H9 (cell line): ENCODE results near the gene MTMR12. TPM values are rescaled to one million over a fixed set of nuclear protein-coding genes. Genes with fewer than 3 reads are reported as not detected.
A peak's percentile ranks its signal among the peaks of the same experiment; 100 is the strongest.
"Not testable (repeated sequence)": the region's sequence is repeated elsewhere in the genome, so short reads cannot be mapped to it uniquely, and the experiment has no call there.

Experiments
- DNase-seq: peaks from one replicate; pipeline ENCODE4 v3.0.0-alpha.2; 2017
- H2AFZ ChIP-seq: one replicate; pipeline ENCODE4 v1.6.1; 2013; ENCODE audit warnings: mild to moderate bottlenecking, low read length, control low read depth, moderate library complexity
- H2AK5ac ChIP-seq: 2 replicates; pipeline ENCODE4 v1.6.1; 2013; ENCODE audit warnings: low read length, control low read depth, mixed read lengths; ENCODE audit not compliant: insufficient read length
- H2BK120ac ChIP-seq: one replicate; pipeline ENCODE4 v1.6.1; 2013; ENCODE audit warnings: low read depth, mild to moderate bottlenecking, low read length, control low read depth, inconsistent platforms; ENCODE audit not compliant: poor library complexity, severe bottlenecking
- H2BK12ac ChIP-seq: 2 replicates; pipeline ENCODE4 v1.6.1; 2013; ENCODE audit warnings: low read length, control low read depth, mixed read lengths, low read depth; ENCODE audit not compliant: insufficient read length
- H2BK15ac ChIP-seq: 2 replicates; pipeline ENCODE4 v1.6.1; 2013; ENCODE audit warnings: low read depth, low read length, control low read depth
- H2BK20ac ChIP-seq: one replicate; pipeline ENCODE4 v1.6.1; 2013; ENCODE audit warnings: low read depth, mild to moderate bottlenecking, low read length, control low read depth, inconsistent platforms; ENCODE audit not compliant: poor library complexity, severe bottlenecking
- H2BK5ac ChIP-seq: 2 replicates; pipeline ENCODE4 v1.6.1; 2013; ENCODE audit warnings: low read length, control low read depth, mixed read lengths; ENCODE audit not compliant: insufficient read length
- H3K14ac ChIP-seq: 2 replicates; pipeline ENCODE4 v1.6.1; 2013; ENCODE audit warnings: low read length, control low read depth; ENCODE audit not compliant: insufficient read depth
- H3K18ac ChIP-seq: 2 replicates; pipeline ENCODE4 v1.6.1; 2013; ENCODE audit warnings: low read depth, mild to moderate bottlenecking, mixed read lengths, low read length, control low read depth; ENCODE audit not compliant: insufficient read length
- H3K23ac ChIP-seq: 2 replicates; pipeline ENCODE4 v1.6.1; 2013; ENCODE audit warnings: low read length, control low read depth, mixed read lengths, low read depth; ENCODE audit not compliant: insufficient read length
- H3K23me2 ChIP-seq: 2 replicates; pipeline ENCODE4 v1.6.1; 2013; ENCODE audit warnings: low read depth, mild to moderate bottlenecking, mixed read lengths, low read length, control low read depth; ENCODE audit not compliant: insufficient read length, poor library complexity, severe bottlenecking
- H3K27ac ChIP-seq: 2 replicates; pipeline ENCODE4 v1.5.1; 2013; ENCODE audit warnings: low read length, control low read depth, mixed read lengths, low read depth; ENCODE audit not compliant: insufficient read length
- H3K27me3 ChIP-seq: 2 replicates; pipeline ENCODE4 v1.6.1; 2013; ENCODE audit warnings: low read length, control low read depth, inconsistent platforms; ENCODE audit not compliant: insufficient read depth
- H3K4ac ChIP-seq: 2 replicates; pipeline ENCODE4 v1.6.1; 2013; ENCODE audit warnings: low read depth, mild to moderate bottlenecking, control low read depth, inconsistent platforms, low read length, moderate library complexity
- H3K4me1 ChIP-seq: 2 replicates; pipeline ENCODE4 v1.6.1; 2013; ENCODE audit warnings: low read length, control low read depth, inconsistent platforms; ENCODE audit not compliant: insufficient read depth
- H3K4me2 ChIP-seq: 2 replicates; pipeline ENCODE4 v1.6.1; 2013; ENCODE audit warnings: low read length, control low read depth, mixed read lengths; ENCODE audit not compliant: insufficient read length, insufficient read depth
- H3K56ac ChIP-seq: 2 replicates; pipeline ENCODE4 v1.6.1; 2013; ENCODE audit warnings: low read depth, mild to moderate bottlenecking, mixed read lengths, low read length, control low read depth; ENCODE audit not compliant: insufficient read length
- H3K79me1 ChIP-seq: 2 replicates; pipeline ENCODE4 v1.6.1; 2013; ENCODE audit warnings: low read depth, mild to moderate bottlenecking, moderate library complexity, low read length, control low read depth, inconsistent platforms; ENCODE audit not compliant: insufficient read depth, poor library complexity, severe bottlenecking
- H3K79me2 ChIP-seq: 2 replicates; pipeline ENCODE4 v1.6.1; 2013; ENCODE audit warnings: low read length, control low read depth, inconsistent platforms; ENCODE audit not compliant: insufficient read depth
- H3K9ac ChIP-seq: 2 replicates; pipeline ENCODE4 v1.6.1; 2013; ENCODE audit warnings: low read length, control low read depth, mixed read lengths; ENCODE audit not compliant: insufficient read length; ENCODE audit errors: extremely low read depth
- H3K9me3 ChIP-seq: one replicate; pipeline ENCODE4 v1.6.1; 2013; ENCODE audit warnings: low read depth, low read length, inconsistent platforms; ENCODE audit not compliant: control insufficient read depth
- H3T11ph ChIP-seq: one replicate; pipeline ENCODE4 v1.6.1; 2013; ENCODE audit warnings: mild to moderate bottlenecking, low read length, control low read depth, inconsistent platforms
- H4K20me1 ChIP-seq: one replicate; pipeline ENCODE4 v1.6.1; 2013; ENCODE audit not compliant: control insufficient read depth, insufficient read length, insufficient read depth
- H4K5ac ChIP-seq: 2 replicates; pipeline ENCODE4 v1.6.1; 2013; ENCODE audit warnings: low read depth, mild to moderate bottlenecking, mixed read lengths, low read length, control low read depth; ENCODE audit not compliant: insufficient read length
- H4K8ac ChIP-seq: replicated peaks from 2 replicates; pipeline ENCODE4 v1.6.1; 2013; ENCODE audit warnings: low read length, control low read depth, mixed read lengths, low read depth; ENCODE audit not compliant: insufficient read length
- H4K91ac ChIP-seq: 2 replicates; pipeline ENCODE4 v1.6.1; 2013; ENCODE audit warnings: low read depth, mild to moderate bottlenecking, moderate library complexity, mixed read lengths, low read length, control low read depth; ENCODE audit not compliant: insufficient read length
- H3K27ac Mint-ChIP-seq, 3 experiments: 2 replicates in 2 of 3; 3 replicates in 1 of 3; pipeline ENCODE4 v1.8.0; 2020 to 2021; ENCODE audit warnings: mixed read lengths in 3 of 3, mild to moderate bottlenecking in 1 of 3, moderate library complexity in 1 of 3
- H3K27me3 Mint-ChIP-seq: 2 replicates; pipeline ENCODE4 v1.8.0; 2021; ENCODE audit warnings: low read depth, mild to moderate bottlenecking, moderate library complexity, mixed read lengths
- H3K36me3 Mint-ChIP-seq, 3 experiments: 2 replicates in 2 of 3; 3 replicates in 1 of 3; pipeline ENCODE4 v1.8.0; 2020 to 2021; ENCODE audit warnings: low read depth in 3 of 3, mixed read lengths in 3 of 3; ENCODE audit not compliant: insufficient read depth in 1 of 3
- H3K4me1 Mint-ChIP-seq, 2 experiments: 2 replicates each; pipeline ENCODE4 v1.8.0; 2020; ENCODE audit warnings: mixed read lengths in 2 of 2
- H3K4me3 Mint-ChIP-seq, 2 experiments: 2 replicates in 1 of 2; 3 replicates in 1 of 2; pipeline ENCODE4 v1.8.0; 2020 to 2021; ENCODE audit warnings: mild to moderate bottlenecking in 2 of 2, mixed read lengths in 2 of 2, moderate library complexity in 1 of 2
- H3K9me3 Mint-ChIP-seq, 2 experiments: 2 replicates in 1 of 2; 3 replicates in 1 of 2; pipeline ENCODE4 v1.8.0; 2020; ENCODE audit warnings: mild to moderate bottlenecking in 2 of 2, mixed read lengths in 2 of 2, moderate library complexity in 1 of 2
- WGBS: extraction: QIAGEN DNeasy Blood & Tissue Kit; methylation state at CpG from one replicate; pipeline ENCODE4 v1.1.7; 2013; ENCODE audit warnings: missing lambda C conversion rate, low lambda C conversion rate, mixed read lengths; ENCODE audit not compliant: insufficient read length; ENCODE audit errors: extremely low coverage; 5-methylcytosine and 5-hydroxymethylcytosine counted together
- total RNA-seq: library from RNA; stranded (reverse); gene quantifications from 2 replicates; pipeline ENCODE4 v1.2.1, GENCODE V29; 2021

MTMR12 gene
- total RNA-seq, 1 experiment from 2014 or later = 39.3 TPM

DNA sequence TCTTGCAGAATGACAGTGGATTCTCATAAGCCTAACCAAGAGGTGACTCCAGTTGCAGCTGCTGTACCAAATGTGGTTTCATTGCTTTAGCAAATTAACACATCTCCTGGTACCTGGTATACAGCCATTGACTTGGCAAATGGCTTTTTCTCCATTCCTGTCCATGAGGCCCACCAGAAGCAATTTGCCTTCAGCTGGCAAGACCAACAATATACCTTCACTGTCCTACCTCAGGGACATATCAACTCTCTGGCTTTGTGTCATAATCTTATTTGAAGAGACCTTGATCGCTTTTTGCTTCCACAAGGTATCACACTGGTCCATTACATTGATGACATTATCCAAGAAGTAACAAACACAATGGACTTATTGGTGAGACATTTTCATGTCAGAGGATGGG is 22.8 kb downstream of the MTMR12 start:
- H3K27me3 Mint-ChIP-seq, H2AK5ac ChIP-seq, H3K23me2 ChIP-seq, H2AFZ ChIP-seq, H3K4me3 Mint-ChIP-seq, H3K9me3 Mint-ChIP-seq, H3K27ac ChIP-seq, H3K4ac ChIP-seq, H4K91ac ChIP-seq, H4K8ac ChIP-seq, H3K14ac ChIP-seq, H3K18ac ChIP-seq, H3K56ac ChIP-seq, H3K9ac ChIP-seq, H4K20me1 ChIP-seq, H2BK12ac ChIP-seq, H2BK120ac ChIP-seq, H2BK20ac ChIP-seq, H3K4me1 ChIP-seq, H3K23ac ChIP-seq, H3K4me2 ChIP-seq, H2BK5ac ChIP-seq, H3K79me1 ChIP-seq, H2BK15ac ChIP-seq, DNase-seq, H3T11ph ChIP-seq, H3K9me3 ChIP-seq, H3K27ac Mint-ChIP-seq, H3K27me3 ChIP-seq, H4K5ac ChIP-seq: not testable (repeated sequence)
- H3K79me2 ChIP-seq = peaks cover 11% of the 10 kb centered on the region; the same call in 1 of the 2 replicates
- no CpG with 5 or more reads among the region's 1 CpG for WGBS
- peaks cover 39 to 41% of the 10 kb centered on the region in 2 experiments for H3K4me1 Mint-ChIP-seq
- peaks cover 39 to 44% (median 40%) of the 10 kb centered on the region in 3 experiments for H3K36me3 Mint-ChIP-seq

DNA sequence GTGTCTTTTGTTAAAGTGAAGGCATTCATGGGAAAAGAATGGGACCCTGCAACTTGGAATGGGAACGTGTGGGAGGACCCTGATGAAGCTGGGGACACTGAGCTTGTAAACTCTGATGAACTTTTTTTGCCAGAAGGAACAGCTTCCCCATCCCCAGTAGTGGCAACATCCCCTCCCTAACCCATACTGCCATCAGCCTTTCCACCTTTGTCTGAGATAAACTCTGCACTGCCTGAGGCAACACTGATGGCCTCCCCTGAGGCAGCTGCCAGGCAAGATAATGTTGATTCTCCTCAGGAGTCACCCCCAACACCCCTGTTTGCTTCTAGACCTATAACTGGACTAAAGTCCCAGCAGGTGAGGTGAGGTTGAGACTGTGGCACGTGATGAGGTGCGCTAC is 24.6 kb downstream of the MTMR12 start:
- not testable (repeated sequence) for H4K5ac ChIP-seq, H4K20me1 ChIP-seq, H3K79me2 ChIP-seq, H2BK15ac ChIP-seq, H3K23ac ChIP-seq, H3K79me1 ChIP-seq, H3T11ph ChIP-seq, H3K27me3 Mint-ChIP-seq, H2BK20ac ChIP-seq, H3K56ac ChIP-seq, H2AFZ ChIP-seq, H2BK120ac ChIP-seq, H4K8ac ChIP-seq, H3K23me2 ChIP-seq, H3K18ac ChIP-seq, DNase-seq, H3K9ac ChIP-seq, H3K14ac ChIP-seq, H4K91ac ChIP-seq, H3K4me2 ChIP-seq, H3K27me3 ChIP-seq, H2BK12ac ChIP-seq, H2BK5ac ChIP-seq, H2AK5ac ChIP-seq, H3K9me3 ChIP-seq, H3K27ac ChIP-seq, H3K4ac ChIP-seq, H3K9me3 Mint-ChIP-seq
- WGBS = no CpG with 5 or more reads among the region's 3 CpGs
- Mint-ChIP-seq H3K4me1 (peaks cover 55 to 57% of the 10 kb centered on the region in 2 experiments), H3K27ac (peak overlapping the region; percentile 44 to 84 (median 81); a peak in 6 of 7 replicates), H3K36me3 (peaks cover 25 to 29% (median 26%) of the 10 kb centered on the region in 3 experiments), H3K4me3 (peak overlapping the region in 1 of 2 experiments; percentile 31; a peak in 3 of 5 replicates)
- H3K4me1 ChIP-seq = peaks cover 13% of the 10 kb centered on the region
